GM21515 (cell line): Measurements from ENCODE around the gene PNMA8B.

Source experiments
- ATAC-seq: cut with Tn5 transposase; IDR thresholded peaks from one replicate; pipeline ENCODE4 v1.9.1; 2021; ENCODE audit not compliant: unreplicated experiment

The PNMA8B gene

GRCh38 chr19:46487802-46488445, 7.7 kb downstream of the PNMA8B start:
- no peak for ATAC-seq

- no peak for ATAC-seq
Observed at GRCh38 chr19:46487178-46487801, 8.4 kb downstream of the PNMA8B start.

GRCh38 chr19:46486358-46486757, 9.3 kb downstream of the PNMA8B start:
- no peak for ATAC-seq

GRCh38 chr19:46484656-46485055, 11.0 kb downstream of the PNMA8B start:
- no peak for ATAC-seq

- ATAC-seq: no peak
Observed at GRCh38 chr19:46482631-46483030, 13.0 kb downstream of the PNMA8B start.

GRCh38 chr19:46481947-46482346, 13.7 kb downstream of the PNMA8B start:
- ATAC-seq: no peak

- ATAC-seq: no peak
Observed at GRCh38 chr19:46481223-46481848, 14.3 kb downstream of the PNMA8B start.

- no peak for ATAC-seq
Observed at GRCh38 chr19:46480415-46480814, 15.3 kb downstream of the PNMA8B start.

- no peak for ATAC-seq
Observed at GRCh38 chr19:46478356-46478986, 17.2 kb downstream of the PNMA8B start.

GRCh38 chr19:46475986-46476385, 19.7 kb downstream of the PNMA8B start:
- ATAC-seq: no peak

- ATAC-seq: no peak
Observed at GRCh38 chr19:46474211-46474610, 21.5 kb downstream of the PNMA8B start.

GRCh38 chr19:46472592-46472991, 23.1 kb downstream of the PNMA8B start:
- no peak for ATAC-seq

- ATAC-seq: no peak
Observed at GRCh38 chr19:46471811-46472543, 23.7 kb downstream of the PNMA8B start.

GRCh38 chr19:46471116-46471733, 24.4 kb downstream of the PNMA8B start, which contains the start of gene PNMA8A:
TSS of gene PNMA8A (minus strand) at chr19:46471563. CDS start at chr19:46471035, 528 bp downstream.
- ATAC-seq: no peak

GRCh38 chr19:46470376-46470775, 25.3 kb downstream of the PNMA8B start:
- no peak for ATAC-seq

GRCh38 chr19:46469541-46470185, 26.0 kb downstream of the PNMA8B start:
- no peak for ATAC-seq

GRCh38 chr19:46466536-46467196, 29.0 kb downstream of the PNMA8B start:
- no peak for ATAC-seq

GRCh38 chr19:46463516-46463915, 32.2 kb downstream of the PNMA8B start:
- ATAC-seq: no peak

GRCh38 chr19:46461537-46461936, 34.1 kb downstream of the PNMA8B start:
- ATAC-seq: no peak

GRCh38 chr19:46460981-46461380, 34.7 kb downstream of the PNMA8B start:
- ATAC-seq: no peak
